BLaER1 (cell line): Measurements from ENCODE around the gene DUSP19.

Experiments used
- H3K27ac ChIP-seq: shearing (Covaris generic); formaldehyde crosslinking; 2 replicates; pipeline ENCODE4 v1.8.1; 2022
- H3K27me3 ChIP-seq: shearing (Covaris generic); formaldehyde crosslinking; 2 replicates; pipeline ENCODE4 v1.8.1; 2022
- H3K36me3 ChIP-seq: shearing (Covaris generic); formaldehyde crosslinking; 2 replicates; pipeline ENCODE4 v1.8.1; 2022
- H3K4me1 ChIP-seq: shearing (Covaris generic); formaldehyde crosslinking; 2 replicates; pipeline ENCODE4 v1.8.1; 2022
- H3K4me2 ChIP-seq: shearing (Covaris generic); formaldehyde crosslinking; 2 replicates; pipeline ENCODE4 v1.8.1; 2022
- H3K4me3 ChIP-seq: shearing (Covaris generic); formaldehyde crosslinking; 2 replicates; pipeline ENCODE4 v1.8.1; 2022
- H3K9ac ChIP-seq: shearing (Covaris generic); formaldehyde crosslinking; 2 replicates; pipeline ENCODE4 v1.8.1; 2022
- H3K9me3 ChIP-seq: shearing (Covaris generic); formaldehyde crosslinking; 2 replicates; pipeline ENCODE4 v1.8.1; 2022
- H4K20me1 ChIP-seq: shearing (Covaris generic); formaldehyde crosslinking; 2 replicates; pipeline ENCODE4 v1.8.1; 2022
- Cebpa-rat ChIP-seq: shearing (Covaris generic); IDR thresholded peaks from 2 replicates; pipeline ENCODE4 v1.8.1; 2022

Gene DUSP19, protein sequence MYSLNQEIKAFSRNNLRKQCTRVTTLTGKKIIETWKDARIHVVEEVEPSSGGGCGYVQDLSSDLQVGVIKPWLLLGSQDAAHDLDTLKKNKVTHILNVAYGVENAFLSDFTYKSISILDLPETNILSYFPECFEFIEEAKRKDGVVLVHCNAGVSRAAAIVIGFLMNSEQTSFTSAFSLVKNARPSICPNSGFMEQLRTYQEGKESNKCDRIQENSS

DNA sequence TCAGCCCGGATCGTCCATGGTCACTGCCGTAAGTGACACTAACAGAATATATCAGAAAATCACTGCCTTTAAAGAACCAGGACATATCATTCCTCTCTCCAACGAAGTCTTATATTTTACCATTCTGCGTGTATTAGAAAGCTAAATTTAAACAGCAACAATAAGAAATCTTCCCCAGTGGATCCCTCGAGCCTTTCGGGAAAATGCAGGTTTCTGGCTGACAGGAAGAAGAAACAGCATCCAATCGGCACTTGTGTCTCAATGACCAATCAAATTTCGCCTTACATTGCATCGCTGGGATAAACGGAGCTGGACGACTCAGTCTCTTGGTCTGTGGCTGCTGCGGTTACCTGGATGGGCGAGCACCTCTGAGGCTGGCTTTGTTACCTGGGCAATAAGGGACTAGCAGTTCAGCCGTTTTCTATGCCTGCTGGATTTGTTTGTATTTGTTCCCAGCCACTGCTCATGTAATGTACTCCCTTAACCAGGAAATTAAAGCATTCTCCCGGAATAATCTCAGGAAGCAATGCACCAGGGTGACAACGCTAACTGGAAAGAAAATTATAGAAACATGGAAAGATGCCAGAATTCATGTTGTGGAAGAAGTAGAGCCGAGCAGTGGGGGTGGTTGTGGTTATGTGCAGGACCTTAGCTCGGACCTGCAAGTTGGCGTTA is at the start of gene DUSP19:
Gene DUSP19, plus strand, starts transcription at position 284 of the 675 bp plus-strand sequence. Its CDS starts 187 bp downstream, at position 471.
- TF ChIP-seq Cebpa-rat = no peak
- H3K27ac ChIP-seq = peak within 1 kb of the TSS; percentile 25
- H3K9me3 ChIP-seq = no peaks in the 10 kb centered on the region
- peaks cover 15% of the 10 kb centered on the region for H3K4me1 ChIP-seq
- no peaks in the 10 kb centered on the region for H3K36me3 ChIP-seq
- no peaks in the 10 kb centered on the region for H3K27me3 ChIP-seq
- peak within 1 kb of the TSS; percentile 80 for H3K4me3 ChIP-seq
- H3K9ac ChIP-seq = peak within 1 kb of the TSS; percentile 68
- no peaks in the 10 kb centered on the region for H4K20me1 ChIP-seq
- H3K4me2 ChIP-seq = peak within 1 kb of the TSS; percentile 69

DNA sequence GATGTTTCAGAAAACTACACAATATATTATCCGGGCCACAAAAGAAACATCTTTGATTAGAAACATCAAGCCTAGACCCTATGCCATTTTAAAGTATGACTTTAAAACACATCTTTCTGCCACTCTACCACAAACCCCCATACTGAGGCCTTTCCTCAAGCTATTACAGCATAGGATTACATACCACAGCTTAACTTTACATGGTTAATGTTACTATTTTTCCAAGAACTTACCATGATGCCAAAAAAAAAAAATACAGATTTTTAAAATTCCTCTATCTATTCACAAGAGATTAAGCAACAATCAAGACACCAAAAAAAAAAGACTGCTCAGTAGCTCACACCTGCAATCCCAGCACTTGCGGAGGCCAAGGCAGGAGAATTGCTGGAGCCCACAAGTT is 49.3 kb upstream of the DUSP19 start:
- H3K27ac ChIP-seq = no peak overlapping the region
- no peaks in the 10 kb centered on the region for H3K9me3 ChIP-seq
- no peaks in the 10 kb centered on the region for H3K4me1 ChIP-seq
- no peaks in the 10 kb centered on the region for H3K27me3 ChIP-seq
- no peak overlapping the region for H3K4me3 ChIP-seq
- H3K36me3 ChIP-seq = no peaks in the 10 kb centered on the region
- no peaks in the 10 kb centered on the region for H4K20me1 ChIP-seq
- TF ChIP-seq Cebpa-rat = no peak
- no peak overlapping the region for H3K9ac ChIP-seq
- H3K4me2 ChIP-seq = no peak overlapping the region

DNA sequence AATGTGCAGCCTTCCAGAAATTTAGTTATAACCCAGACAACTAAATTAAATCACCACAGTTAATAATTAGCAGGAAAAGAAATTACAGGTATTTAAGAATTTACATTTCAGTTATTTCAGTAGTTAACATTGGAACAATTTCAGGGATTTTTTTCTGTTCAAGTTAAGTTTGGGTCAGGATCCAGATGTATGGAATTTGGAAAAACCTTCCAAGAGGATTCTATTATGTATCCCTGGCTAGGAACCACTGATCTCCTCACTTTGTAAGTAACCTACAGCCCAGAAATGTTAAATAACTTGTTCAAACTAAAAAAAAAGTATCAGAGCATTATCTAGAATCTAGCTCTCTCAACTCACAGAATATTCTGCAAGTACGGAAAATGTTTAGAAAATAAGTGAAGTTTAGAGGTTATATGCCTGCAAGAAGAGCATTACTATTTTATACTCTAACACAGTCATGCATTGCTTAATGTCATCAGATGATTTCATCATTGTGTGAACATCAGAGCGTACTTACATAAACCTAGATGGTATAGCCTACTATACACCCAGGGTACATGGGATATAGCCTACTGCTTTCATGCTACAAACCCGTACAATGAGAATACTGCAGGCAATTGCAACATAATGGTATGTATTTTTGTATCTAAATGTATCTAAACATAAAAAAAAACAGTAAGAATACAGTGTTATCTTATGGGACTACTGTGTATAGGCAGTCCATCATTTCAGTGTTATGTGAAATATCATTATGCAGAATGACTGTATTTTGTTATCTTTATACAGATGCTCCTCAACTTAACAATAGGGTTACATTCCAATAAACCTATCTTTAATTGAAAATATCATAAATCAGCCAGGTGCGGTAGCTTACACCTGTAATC is 46.4 kb upstream of the DUSP19 start:
- Histone ChIP-seq H3K9ac (no peak overlapping the region), H3K4me2 (no peak overlapping the region), H3K9me3 (no peaks in the 10 kb centered on the region), H3K27ac (no peak overlapping the region), H3K36me3 (no peaks in the 10 kb centered on the region), H3K4me3 (no peak overlapping the region), H3K4me1 (peaks cover 13% of the 10 kb centered on the region), H4K20me1 (no peaks in the 10 kb centered on the region), H3K27me3 (peaks cover 3% of the 10 kb centered on the region)
- TF ChIP-seq Cebpa-rat = no peak

DNA sequence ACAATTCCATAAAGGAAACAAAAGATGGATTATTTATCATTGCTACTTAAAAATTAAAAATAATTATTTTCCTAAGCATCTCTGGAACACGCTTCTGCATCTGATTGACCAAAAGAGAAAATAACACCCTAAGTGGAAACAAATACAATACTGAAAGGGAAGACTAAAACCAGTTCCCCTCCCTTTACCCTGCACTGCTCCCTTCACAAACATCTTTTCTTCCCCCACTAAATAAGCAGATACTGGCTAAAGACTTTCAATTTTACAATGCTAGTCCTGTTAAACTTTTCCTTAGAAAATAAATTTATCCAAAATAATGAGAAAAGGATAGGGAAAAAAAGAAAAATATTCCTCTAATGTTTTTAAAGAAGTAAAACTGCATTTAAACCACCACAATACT is 44.6 kb upstream of the DUSP19 start:
- no peak for TF ChIP-seq Cebpa-rat
- H3K27me3 ChIP-seq = peaks cover 19% of the 10 kb centered on the region
- H3K4me1 ChIP-seq = peaks cover 13% of the 10 kb centered on the region
- peaks cover 16% of the 10 kb centered on the region for H3K9me3 ChIP-seq
- no peak overlapping the region for H3K4me3 ChIP-seq
- H3K27ac ChIP-seq = no peak overlapping the region
- no peaks in the 10 kb centered on the region for H4K20me1 ChIP-seq
- H3K36me3 ChIP-seq = no peaks in the 10 kb centered on the region
- no peak overlapping the region for H3K9ac ChIP-seq
- no peak overlapping the region for H3K4me2 ChIP-seq

DNA sequence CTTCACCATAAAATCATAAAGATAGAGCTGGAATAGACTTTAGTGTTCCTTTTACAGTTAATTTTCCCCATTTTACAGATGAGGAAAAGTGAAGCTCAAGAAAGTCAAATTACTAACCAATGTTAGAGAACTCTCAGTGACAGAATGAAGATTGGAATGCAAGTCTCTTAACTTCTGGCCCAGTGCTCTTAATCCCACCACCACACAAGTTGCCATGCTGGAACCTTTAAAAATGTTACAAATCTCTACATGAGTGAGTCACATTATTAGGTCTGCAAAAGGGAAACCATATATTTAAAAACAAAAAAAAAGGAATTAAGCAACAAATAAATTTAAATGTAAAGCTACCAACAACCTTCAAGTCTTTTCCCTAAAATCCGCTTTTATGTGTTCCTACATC is 43.7 kb upstream of the DUSP19 start:
- Histone ChIP-seq H3K9ac (no peak overlapping the region), H3K4me1 (peaks cover 13% of the 10 kb centered on the region), H3K9me3 (peaks cover 17% of the 10 kb centered on the region), H3K27me3 (peaks cover 20% of the 10 kb centered on the region), H3K4me3 (no peak overlapping the region), H3K4me2 (no peak overlapping the region), H4K20me1 (no peaks in the 10 kb centered on the region), H3K36me3 (no peaks in the 10 kb centered on the region), H3K27ac (no peak overlapping the region)
- TF ChIP-seq Cebpa-rat = no peak

DNA sequence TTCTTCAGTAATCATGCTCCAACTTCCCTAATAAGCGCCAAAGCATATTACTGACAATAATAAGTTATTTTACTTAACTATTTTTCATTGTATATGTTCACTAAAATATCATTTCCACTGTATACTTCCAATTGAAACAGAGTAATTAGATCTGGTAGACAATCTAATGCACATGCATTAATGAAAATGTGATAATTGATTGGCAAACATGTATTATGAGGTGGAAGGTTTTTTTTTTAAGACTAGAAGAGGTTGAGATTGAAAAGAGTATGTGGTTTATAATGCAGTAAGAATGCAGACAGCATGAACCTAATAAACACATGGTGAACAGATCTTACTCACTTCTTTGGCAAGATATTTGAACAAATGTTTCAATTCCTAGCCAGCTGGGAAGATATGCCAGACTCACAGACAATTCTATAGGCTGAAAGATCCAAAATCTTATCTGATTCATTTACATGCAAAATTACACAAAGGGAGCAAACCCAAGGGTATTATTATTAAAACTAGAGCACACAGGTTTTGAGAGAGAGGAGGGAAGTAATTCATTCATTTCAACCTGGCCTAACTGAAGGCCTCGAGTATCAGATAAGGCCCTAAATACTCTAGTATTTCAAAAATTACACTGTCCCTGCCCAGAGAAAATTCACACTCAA is 43.1 kb upstream of the DUSP19 start:
- no peak for TF ChIP-seq Cebpa-rat
- H4K20me1 ChIP-seq = no peaks in the 10 kb centered on the region
- no peak overlapping the region for H3K27ac ChIP-seq
- H3K27me3 ChIP-seq = peaks cover 20% of the 10 kb centered on the region
- H3K9me3 ChIP-seq = peaks cover 17% of the 10 kb centered on the region
- no peaks in the 10 kb centered on the region for H3K36me3 ChIP-seq
- peaks cover 13% of the 10 kb centered on the region for H3K4me1 ChIP-seq
- H3K9ac ChIP-seq = no peak overlapping the region
- H3K4me2 ChIP-seq = no peak overlapping the region
- no peak overlapping the region for H3K4me3 ChIP-seq

DNA sequence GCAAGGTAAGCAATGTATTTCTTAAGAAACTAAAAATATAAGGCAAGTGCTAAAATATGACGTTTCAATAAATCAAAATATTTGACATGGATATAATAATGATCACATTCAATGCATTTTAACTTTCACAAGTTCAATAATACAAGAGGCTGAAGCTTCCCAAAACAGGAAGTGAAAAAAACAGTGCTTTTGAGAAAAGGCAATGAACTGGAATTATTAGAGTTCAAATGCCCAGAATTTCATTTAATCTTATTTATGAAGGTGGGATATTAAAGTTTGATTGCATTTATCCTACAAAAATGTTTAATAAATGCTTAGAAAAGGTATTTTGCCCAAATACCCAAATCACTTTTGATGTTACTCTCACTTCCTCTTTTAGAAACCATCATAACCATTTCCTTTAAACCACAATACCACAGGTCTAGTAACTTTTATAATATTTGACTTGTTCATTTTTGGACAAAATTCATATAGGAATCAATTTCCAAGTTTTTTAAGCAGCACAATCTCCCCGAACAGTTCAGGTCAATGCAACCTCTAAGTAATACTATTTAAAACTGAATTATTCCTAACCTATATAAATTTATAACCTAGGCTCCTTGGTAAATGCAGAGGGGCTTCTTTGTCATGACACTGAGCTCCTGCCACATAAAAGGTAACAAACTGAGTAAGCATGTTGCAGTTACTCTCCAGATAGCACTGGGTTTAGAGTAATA is 42.4 kb upstream of the DUSP19 start:
- no peaks in the 10 kb centered on the region for H4K20me1 ChIP-seq
- H3K9me3 ChIP-seq = peaks cover 17% of the 10 kb centered on the region
- H3K4me1 ChIP-seq = peaks cover 13% of the 10 kb centered on the region
- H3K4me2 ChIP-seq = peak overlapping the region; percentile 22; the same call in 1 of the 2 replicates
- H3K4me3 ChIP-seq = no peak overlapping the region
- no peak for TF ChIP-seq Cebpa-rat
- no peaks in the 10 kb centered on the region for H3K36me3 ChIP-seq
- H3K9ac ChIP-seq = no peak overlapping the region
- peaks cover 20% of the 10 kb centered on the region for H3K27me3 ChIP-seq
- H3K27ac ChIP-seq = no peak overlapping the region

DNA sequence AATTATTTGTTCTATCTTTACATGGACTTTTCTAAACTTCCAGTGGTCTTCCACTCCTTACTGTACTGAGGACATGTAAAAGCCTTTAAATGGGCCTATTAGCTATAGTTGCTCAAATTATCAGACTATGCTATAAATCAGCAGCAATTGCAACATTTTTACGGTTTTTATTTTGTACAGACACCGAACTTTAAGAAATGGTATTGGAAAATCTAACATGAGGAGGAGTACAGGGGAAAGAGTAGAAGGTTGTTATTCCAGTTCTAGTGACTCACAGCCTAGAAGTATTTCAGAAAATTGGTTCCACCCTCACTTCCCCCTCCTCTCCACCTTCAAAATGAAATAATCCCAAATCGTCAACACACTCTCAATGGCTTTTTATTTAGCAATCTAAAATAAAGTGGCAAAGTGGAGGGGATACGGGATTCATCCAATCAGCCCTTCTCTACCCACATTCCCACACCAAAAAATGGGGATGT is 41.4 kb upstream of the DUSP19 start:
- H3K4me2 ChIP-seq = no peak overlapping the region
- no peak overlapping the region for H3K9ac ChIP-seq
- peaks cover 17% of the 10 kb centered on the region for H3K9me3 ChIP-seq
- H3K27me3 ChIP-seq = peaks cover 20% of the 10 kb centered on the region
- TF ChIP-seq Cebpa-rat = no peak
- no peak overlapping the region for H3K27ac ChIP-seq
- H3K36me3 ChIP-seq = no peaks in the 10 kb centered on the region
- no peak overlapping the region for H3K4me3 ChIP-seq
- no peaks in the 10 kb centered on the region for H4K20me1 ChIP-seq
- H3K4me1 ChIP-seq = peaks cover 13% of the 10 kb centered on the region
